IPS DF 4.7 (cell line): ENCODE data around the gene WDR59.
"Not testable (repeated sequence)": the region's sequence is repeated elsewhere in the genome, so short reads cannot be mapped to it uniquely, and the experiment has no call there.

Experiments used
- DNase-seq: peaks from one replicate; pipeline ENCODE4 v3.0.0-alpha.2; 2013; ENCODE audit warnings: low spot score; ENCODE audit errors: extremely low read depth

The WDR59 gene

GRCh38 chr16:74982256-74982655, 2.7 kb downstream of the WDR59 start:
- DNase-seq, result no peak

DNA sequence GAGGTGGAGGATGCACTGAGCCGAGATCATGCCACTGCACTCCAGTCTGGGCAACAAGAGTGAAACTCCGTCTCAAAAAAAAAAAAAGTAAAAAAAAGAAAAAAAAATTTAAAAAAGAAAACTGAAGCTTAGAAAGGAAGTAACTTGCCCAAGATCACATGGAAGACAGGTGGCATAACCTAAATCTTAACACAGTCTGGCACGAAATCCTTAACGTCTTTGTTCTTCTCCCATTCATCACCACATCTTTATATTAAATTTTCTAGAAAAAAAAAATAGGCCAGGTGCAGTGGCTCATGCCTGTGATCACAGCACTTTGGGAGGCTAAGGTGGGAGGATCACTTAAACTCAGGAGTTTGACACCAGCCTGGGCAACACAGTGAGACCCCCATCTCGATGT, 9.3 kb downstream of the WDR59 start:
- DNase-seq, result no peak

GRCh38 chr16:74973304-74973703, 11.6 kb downstream of the WDR59 start:
- DNase-seq, result no peak

DNA sequence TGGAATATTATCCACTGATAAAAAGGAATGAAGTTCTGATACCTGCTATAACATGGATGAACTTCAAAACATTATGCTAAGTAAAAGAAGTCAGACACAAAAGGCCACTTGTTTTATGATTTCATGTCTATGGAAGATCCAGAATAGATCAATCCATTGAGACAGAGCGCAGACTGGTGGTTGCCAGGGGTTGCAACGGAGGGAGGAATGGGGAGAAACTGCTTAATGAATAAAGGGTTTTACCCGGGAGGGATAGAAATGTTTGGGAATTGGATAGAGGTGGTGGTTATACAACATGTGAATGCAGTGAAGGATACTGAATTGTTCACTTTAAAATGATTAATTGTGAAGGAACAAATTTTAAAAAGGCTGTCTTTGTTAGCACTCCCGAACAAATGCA, 30.2 kb downstream of the WDR59 start:
- no peak for DNase-seq

GRCh38 chr16:74951681-74952080, 33.2 kb downstream of the WDR59 start:
- no peak for DNase-seq

- no peak for DNase-seq
Measured at GRCh38 chr16:74951206-74951605, 33.7 kb downstream of the WDR59 start.

DNA sequence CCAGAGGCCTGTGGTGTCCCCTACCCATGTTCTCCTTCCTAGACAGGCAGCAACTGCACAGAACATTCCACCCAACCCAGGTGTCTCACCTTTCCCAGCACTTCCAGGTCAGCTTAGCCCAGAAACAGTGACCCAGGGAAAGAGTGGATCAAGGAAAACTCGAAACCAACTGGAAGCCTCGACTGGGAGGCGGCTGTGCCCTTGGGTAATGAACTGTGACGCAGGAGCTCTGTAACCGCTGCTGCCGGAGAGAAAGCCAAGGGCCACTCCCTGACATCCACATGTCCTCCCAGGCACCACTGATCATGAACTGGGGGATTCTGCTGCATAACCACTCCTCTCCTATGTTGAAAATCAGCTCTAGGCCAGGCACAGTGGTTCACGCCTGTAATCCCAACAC, 34.4 kb downstream of the WDR59 start:
- DNase-seq, result no peak

- DNase-seq, result no peak
Measured at GRCh38 chr16:74949309-74949708, 35.6 kb downstream of the WDR59 start.

DNA sequence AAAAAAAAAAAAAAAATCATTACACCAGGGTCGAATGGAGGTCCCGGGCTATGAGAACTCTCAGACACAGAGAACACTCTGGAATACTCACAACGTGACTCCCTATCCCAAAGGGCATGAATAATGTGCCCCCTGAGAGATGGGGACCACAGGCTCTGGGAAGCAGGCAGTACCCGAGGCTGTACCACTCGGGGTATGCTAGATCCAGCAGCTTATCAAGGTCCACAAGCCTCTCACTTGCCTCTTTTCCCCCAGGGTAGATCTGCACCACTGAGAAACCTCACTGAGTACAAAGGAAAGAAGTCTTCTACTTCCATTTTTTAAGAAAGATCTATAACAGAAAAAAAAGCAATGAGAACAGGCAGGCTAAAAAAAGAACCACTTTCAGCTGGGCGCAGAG, 40.5 kb downstream of the WDR59 start:
- DNase-seq, result no peak

DNA sequence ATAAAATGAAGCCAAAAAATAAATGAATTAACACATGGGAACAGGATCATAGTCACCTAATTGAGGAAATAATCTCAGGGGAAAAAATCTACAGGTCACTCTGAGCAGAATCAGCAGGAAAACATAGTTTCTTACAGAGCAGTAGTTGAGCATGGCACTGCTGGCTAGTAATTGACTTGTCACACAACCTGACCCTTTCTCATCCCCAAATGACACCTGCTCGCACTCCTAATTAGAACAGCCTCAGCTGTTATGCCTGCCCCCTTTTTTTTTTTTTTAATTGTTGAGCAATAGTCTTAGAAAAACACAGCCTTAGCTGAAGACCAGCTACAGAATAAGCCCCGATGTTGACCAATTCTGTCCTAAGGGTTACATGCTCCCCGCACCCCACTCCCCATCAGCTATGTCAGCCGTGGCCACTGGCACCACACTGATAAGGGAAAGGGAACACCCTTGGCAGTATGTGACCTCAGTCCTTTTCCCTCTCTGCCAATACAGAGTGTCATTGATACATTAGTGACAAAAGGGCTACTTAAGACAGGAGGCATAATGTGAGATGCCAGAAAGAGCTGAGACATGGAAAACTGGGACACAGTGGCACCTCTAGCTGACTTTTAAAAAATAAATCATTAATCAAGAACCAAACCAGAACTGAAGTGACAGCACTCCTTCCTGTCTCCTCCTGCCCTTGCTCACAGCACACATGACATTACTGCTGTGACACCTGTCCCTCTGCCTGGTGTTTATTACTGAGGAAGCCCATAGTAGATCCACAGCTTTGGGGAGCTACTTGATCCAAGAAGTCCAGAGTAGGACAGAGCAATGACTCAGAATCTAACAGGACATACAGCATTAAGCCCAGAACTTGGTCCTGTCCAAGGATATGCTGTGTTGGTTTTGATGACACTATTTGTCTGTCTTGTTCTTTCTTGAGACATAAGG, 41.7 kb downstream of the WDR59 start:
- DNase-seq, result no peak

DNA sequence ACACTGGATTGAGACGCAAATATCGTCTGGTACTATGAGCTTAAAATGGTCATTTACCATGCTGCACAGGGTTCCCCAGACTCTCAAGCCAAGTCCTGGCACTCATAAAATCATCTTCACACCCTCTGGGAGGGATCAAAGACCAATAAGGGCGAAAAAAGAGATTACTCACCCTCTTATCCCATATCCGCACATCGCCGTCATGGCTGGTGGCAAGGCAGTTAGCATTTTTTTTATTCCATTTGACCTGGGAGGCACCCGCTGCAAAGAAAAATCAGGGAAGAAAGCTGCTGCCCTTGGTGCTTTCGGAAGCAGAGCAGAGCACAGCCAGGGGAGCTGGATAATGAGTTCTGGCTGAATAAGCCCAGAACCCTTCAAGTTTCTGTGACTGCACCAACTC, 42.4 kb downstream of the WDR59 start:
- DNase-seq, result no peak

DNA sequence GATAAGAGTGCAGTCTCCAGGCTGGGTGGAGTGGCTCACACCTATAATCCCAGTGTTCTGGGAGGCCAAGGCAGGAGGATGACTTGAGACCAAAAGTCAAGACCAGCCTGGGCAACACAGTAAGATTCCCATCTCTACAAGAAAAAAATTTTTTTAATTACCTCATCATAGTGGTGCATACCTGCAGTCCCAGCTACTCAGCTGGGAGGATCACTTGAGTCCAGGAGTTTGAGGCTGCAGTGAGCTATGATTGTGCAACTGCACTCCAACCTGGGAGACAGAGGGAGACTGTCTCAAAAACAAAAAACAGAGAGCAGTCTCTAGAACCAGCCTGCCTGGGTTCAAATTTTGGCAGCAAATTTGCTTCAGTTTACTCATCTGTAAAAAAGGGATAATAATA, 45.2 kb downstream of the WDR59 start:
- no peak for DNase-seq

GRCh38 chr16:74936902-74937560, 47.9 kb downstream of the WDR59 start:
- DNase-seq, result no peak

- no peak for DNase-seq
Measured at GRCh38 chr16:74931445-74931844, 53.5 kb downstream of the WDR59 start.

GRCh38 chr16:74929636-74930035, 55.3 kb downstream of the WDR59 start:
- no peak for DNase-seq

DNA sequence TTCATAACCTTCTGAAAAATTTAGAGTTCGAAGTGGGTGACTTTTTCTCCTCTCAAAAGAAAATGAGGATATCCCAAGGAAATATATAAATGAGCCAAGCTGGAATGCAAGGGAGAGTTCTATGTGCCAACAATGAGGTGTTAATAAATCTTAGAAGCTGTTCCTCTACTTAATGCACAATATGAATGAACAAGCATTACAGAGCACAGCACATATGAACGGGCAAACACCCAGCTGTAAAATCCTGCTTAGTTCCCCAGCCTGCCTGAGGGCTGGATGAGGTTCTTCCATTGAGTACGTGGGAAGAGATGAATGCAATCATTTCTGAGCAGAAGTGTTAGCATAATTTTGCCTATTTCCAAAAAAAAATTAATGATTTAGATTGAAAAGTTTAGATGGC, 58.1 kb downstream of the WDR59 start:
- no peak for DNase-seq

DNA sequence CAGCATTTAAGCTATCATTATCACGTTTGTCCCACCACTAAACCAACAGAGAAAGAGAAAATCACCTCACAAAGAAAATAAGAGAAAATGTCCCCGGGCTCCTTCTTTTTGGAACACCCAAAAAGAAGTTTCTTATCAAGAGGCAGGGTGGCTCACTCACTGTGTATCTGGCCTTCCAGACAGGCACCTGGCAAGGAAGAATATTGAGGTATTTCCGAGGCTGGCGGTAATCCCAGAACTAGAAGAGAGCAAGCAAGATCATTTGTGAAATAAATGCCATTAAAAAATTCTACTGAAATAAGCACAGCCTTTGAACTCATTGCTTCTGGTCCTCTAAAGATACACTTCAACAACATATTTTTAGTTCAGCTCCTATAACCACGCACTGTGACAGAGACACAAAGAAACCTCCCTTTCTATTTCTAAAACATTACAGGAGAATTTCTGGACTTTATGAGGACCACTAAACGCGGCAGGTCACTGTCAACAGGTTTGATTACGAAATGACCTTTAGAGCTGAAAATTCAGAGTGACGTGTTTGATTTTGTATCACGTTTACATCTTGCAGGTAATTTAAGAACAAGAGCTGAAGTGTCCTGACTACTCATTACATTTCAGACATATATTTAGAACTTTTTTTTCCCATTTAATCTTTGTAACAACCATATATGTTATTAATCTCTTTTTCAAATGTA, 61.0 kb downstream of the WDR59 start:
- no peak for DNase-seq

DNA sequence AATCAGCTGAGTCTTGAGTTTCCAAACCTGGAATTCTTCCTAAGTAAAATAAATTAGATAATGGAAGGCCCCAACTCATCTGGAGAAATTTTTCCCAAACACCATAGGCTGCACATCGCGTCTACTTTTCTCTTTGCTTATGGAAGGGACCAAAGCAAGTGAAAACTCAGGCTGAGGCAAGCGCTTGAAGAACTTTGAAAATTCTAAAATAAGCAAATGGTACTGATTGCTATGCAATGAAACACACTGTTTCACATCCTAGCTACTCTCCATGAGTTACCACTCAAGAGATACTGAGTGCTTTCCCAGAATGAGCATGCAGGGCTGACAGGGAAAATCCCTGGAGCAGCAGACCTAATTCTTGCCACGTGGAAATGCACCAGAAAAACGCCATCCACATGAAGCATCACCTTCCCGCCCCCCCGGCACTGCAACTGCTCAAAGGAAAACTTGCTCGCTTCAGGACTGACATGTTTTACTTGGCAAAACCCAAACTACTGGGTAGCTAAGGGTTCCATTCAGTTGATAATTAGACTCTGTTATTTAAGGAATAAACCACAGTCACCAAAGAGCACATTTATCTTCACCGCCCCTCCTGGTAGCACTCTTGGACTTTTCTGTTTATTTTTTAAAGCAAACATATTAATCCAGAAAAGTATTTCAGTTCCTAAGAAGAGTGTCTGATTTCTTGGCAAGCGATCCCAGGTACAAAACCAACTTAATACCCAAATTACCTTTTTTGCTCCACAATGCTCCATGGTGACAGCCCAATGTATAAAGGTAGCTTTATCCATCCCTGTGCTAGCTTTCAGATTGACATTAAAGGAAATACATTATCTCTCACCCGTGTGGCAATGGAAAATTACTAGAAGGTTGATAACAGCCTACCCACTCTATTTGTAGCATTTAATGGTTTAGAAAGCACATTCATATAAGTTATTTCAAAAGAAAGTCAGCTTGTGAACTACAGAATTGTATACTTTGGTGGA, 62.5 kb downstream of the WDR59 start:
- DNase-seq, result no peak

DNA sequence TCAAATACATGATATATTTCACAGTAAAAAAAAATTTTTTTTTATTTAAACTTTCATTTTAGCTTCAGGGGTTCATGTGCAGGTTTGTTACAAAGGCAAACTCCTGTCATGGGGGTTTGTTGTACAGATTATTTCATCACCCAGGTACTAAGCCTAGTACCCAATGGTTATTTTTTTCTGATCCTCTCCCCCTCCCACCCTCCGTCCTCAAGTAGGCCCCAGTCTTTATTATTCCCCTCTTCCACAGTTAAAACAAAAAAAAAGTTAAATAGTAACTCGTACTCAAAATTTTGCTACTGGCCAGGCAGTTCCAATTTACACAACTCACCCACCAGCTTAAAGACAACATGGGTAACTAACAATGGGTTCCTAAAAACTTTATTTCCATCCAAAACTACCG, 63.9 kb downstream of the WDR59 start:
- DNase-seq, result no peak

DNA sequence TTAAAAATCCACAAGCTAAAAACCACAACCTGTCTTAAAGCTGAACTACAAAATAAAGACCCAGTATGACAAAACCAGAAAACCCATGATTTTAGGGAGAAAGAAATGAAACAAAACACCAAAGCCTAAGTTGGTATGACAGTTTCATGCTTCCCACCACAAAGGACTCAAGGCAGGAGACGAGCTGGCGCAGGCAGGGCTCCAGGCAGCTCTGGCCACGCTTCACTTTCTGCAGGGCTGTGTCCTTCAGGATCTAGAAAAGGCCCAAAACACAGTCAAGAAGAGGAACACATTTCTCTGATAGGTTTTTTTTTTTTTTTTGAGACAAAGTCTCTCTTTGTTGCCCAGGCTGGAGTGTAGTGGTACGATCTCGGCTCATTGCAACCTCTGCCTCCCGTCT, 75.3 kb downstream of the WDR59 start:
- no peak for DNase-seq

DNA sequence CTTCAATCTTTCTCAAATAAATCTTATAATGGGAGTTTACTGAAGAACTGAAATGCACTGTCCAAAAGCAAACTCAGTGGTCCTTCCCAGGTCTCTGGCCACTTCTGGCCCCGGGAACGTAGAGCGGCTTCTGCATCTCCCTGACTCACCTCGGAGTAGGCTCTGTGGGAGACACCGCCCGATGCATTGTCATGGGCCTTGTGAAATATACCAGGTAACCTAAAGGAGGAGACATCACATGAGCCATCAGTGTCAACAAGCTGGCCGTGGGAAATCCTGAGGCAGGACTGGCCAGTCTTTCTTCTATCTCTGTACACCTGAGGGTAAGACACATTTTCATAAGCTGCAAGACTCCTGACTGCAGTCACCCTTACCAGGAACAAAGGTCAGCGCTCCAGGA, 76.2 kb downstream of the WDR59 start:
- DNase-seq, result not testable (repeated sequence)
